Keratinocyte (primary cell): Measurements from ENCODE around the gene SUV39H1. TPM values are rescaled to one million over a fixed set of nuclear protein-coding genes. Genes with fewer than 3 reads are reported as not detected.
"Not testable (repeated sequence)": the region's sequence is repeated elsewhere in the genome, so short reads cannot be mapped to it uniquely, and the experiment has no call there.

Experiments used
- DNase-seq: peaks from one replicate; pipeline ENCODE4 v3.0.0-alpha.2; 2011; ENCODE audit warnings: low read depth, missing footprints, low spot score
- FAIRE-seq: peaks from 2 replicates; lab custom pipeline; 2011; peaks lifted over from hg19 to GRCh38; lab: Jason Lieb, UNC
- H2AFZ ChIP-seq: 2 replicates; pipeline ENCODE4 v1.6.0; 2012; ENCODE audit warnings: low read length, control low read depth, inconsistent platforms; ENCODE audit not compliant: control insufficient read depth
- H3K27ac ChIP-seq: 2 replicates; pipeline ENCODE4 v1.5.1; 2011; ENCODE audit warnings: low read length; ENCODE audit not compliant: control insufficient read depth, insufficient read depth
- H3K27me3 ChIP-seq: 3 replicates; pipeline ENCODE4 v1.6.0; 2011; ENCODE audit warnings: low read length; ENCODE audit not compliant: control insufficient read depth, insufficient read depth; ENCODE audit errors: extremely low read depth
- H3K36me3 ChIP-seq, 2 experiments: 2 replicates in 1 of 2; 3 replicates in 1 of 2; pipeline ENCODE4 v1.5.1; 2011; ENCODE audit warnings: low read length in 2 of 2, mild to moderate bottlenecking in 1 of 2; ENCODE audit not compliant: control insufficient read depth in 2 of 2, insufficient read depth in 2 of 2; ENCODE audit errors: extremely low read depth in 1 of 2
- H3K4me1 ChIP-seq: 3 replicates; pipeline ENCODE4 v1.5.1; 2011; ENCODE audit warnings: low read length; ENCODE audit not compliant: control insufficient read depth, insufficient read depth; ENCODE audit errors: extremely low read depth
- H3K4me2 ChIP-seq: 3 replicates; pipeline ENCODE4 v1.6.0; 2011; ENCODE audit warnings: low read depth, low read length; ENCODE audit not compliant: control insufficient read depth, insufficient read depth; ENCODE audit errors: extremely low read depth
- H3K4me3 ChIP-seq, 3 experiments: fragments of 200-600 bp in 1 of 3; sonication (generic) in 1 of 3; 2 replicates in 2 of 3; 3 replicates in 1 of 3; pipeline ENCODE4 v1.5.1; 2011 to 2016; ENCODE audit warnings: low read length in 3 of 3, mild to moderate bottlenecking in 3 of 3, control low read depth in 2 of 3, inconsistent platforms in 1 of 3, low read depth in 1 of 3, mixed read lengths in 1 of 3, mixed run types in 1 of 3, moderate library complexity in 1 of 3; ENCODE audit not compliant: control insufficient read depth in 2 of 3, insufficient read depth in 2 of 3; ENCODE audit errors: extremely low read depth in 1 of 3
- H3K79me2 ChIP-seq: 2 replicates; pipeline ENCODE4 v1.6.0; 2012; ENCODE audit warnings: low read length; ENCODE audit not compliant: control insufficient read depth, insufficient read depth
- H3K9ac ChIP-seq: 3 replicates; pipeline ENCODE4 v1.6.0; 2011; ENCODE audit warnings: low read length; ENCODE audit not compliant: control insufficient read depth, insufficient read depth; ENCODE audit errors: extremely low read depth
- H3K9me1 ChIP-seq: 3 replicates; pipeline ENCODE4 v1.6.0; 2011; ENCODE audit warnings: low read length; ENCODE audit not compliant: control insufficient read depth, insufficient read depth; ENCODE audit errors: extremely low read depth
- H3K9me3 ChIP-seq: 2 replicates; pipeline ENCODE4 v1.5.1; 2012; ENCODE audit warnings: low read depth, low read length; ENCODE audit not compliant: control insufficient read depth
- H4K20me1 ChIP-seq: 3 replicates; pipeline ENCODE4 v1.6.0; 2011; ENCODE audit warnings: low read length; ENCODE audit not compliant: control insufficient read depth, insufficient read depth; ENCODE audit errors: extremely low read depth
- CTCF ChIP-seq, 3 experiments: IDR thresholded peaks in 1 of 3; conservative IDR thresholded peaks in 1 of 3; optimal IDR thresholded peaks in 1 of 3; 2 replicates in 2 of 3; 3 replicates in 1 of 3; pipeline versions ENCODE3 to v1.5.1; 2011; ENCODE audit warnings: low read length in 3 of 3, mild to moderate bottlenecking in 3 of 3, moderate library complexity in 2 of 3, control low read depth in 1 of 3, inconsistent platforms in 1 of 3; ENCODE audit not compliant: insufficient read depth in 2 of 3; ENCODE audit errors: extremely low read depth in 1 of 3
- EZH2 ChIP-seq: IDR thresholded peaks from one replicate; pipeline ENCODE4 v1.6.1; 2012; ENCODE audit warnings: inconsistent platforms, mild to moderate bottlenecking, low read length, moderate library complexity
- dilution Hi-C: fragments of 300-500 bp; cut with MboI; formaldehyde crosslinking; loops from one replicate; pipeline ENCODE4 v1.7.0; 2020; ENCODE audit warnings: low sequenced_read_pairs; ENCODE audit not compliant: extremely low pct_ligation_motif_present
- polyA plus RNA-seq, 5 experiments: library from polyadenylated mRNA; depleted of rRNA in 3 of 5; stranded (reverse) in 3 of 5; stranded (forward) in 1 of 5; unstranded in 1 of 5; fragments of >200 nt; gene quantifications; 1 replicate in 1 of 5; 2 replicates in 3 of 5; 3 replicates in 1 of 5; pipeline versions ENCODE4 v1.2.1 to v1.2.3, GENCODE V29; 2011 to 2012; ENCODE audit warnings: missing spikeins in 2 of 5, low read depth in 1 of 5, low replicate concordance in 1 of 5

Gene SUV39H1
- polyA plus RNA-seq, 1 donor (not counting 4 experiments of a cell fraction or from before 2014, with no cell fraction given): 4.9 TPM

- Histone ChIP-seq H3K9me1 (no peaks in the 10 kb centered on the region), H3K9me3 (no peaks in the 10 kb centered on the region), H2AFZ (no peak overlapping the region), H3K36me3 (no peaks in the 10 kb centered on the region), H3K9ac (no peak overlapping the region), H3K27me3 (no peaks in the 10 kb centered on the region), H3K4me1 (no peaks in the 10 kb centered on the region), H3K4me3 (no peak overlapping the region), H3K4me2 (no peak overlapping the region), H4K20me1 (no peaks in the 10 kb centered on the region), H3K79me2 (no peaks in the 10 kb centered on the region), H3K27ac (no peak overlapping the region)
- DNase-seq: no peak
- no peak for TF ChIP-seq CTCF (optimal IDR thresholded peaks at IDR 0.05 in 1 of 3, IDR thresholded peaks at IDR 0.05 in 1 of 3, conservative IDR thresholded peaks at IDR 0.05 in 1 of 3; ENCODE audit: extremely low read depth in 1 of 3, insufficient read depth in 2 of 3, low read length in 3 of 3)
- no peak for TF ChIP-seq EZH2
- dilution Hi-C loops: no loop called here
- no peak for FAIRE-seq
Measured at GRCh38 chrX:48689208-48689920, 7.2 kb upstream of the SUV39H1 start.

GRCh38 chrX:48691746-48692145, 4.8 kb upstream of the SUV39H1 start:
- H3K4me3 ChIP-seq, H3K27me3 ChIP-seq, H3K9me1 ChIP-seq, H3K36me3 ChIP-seq, dilution Hi-C loops, H3K4me1 ChIP-seq, FAIRE-seq, H4K20me1 ChIP-seq, H3K79me2 ChIP-seq, H3K27ac ChIP-seq, H2AFZ ChIP-seq, H3K9ac ChIP-seq, H3K4me2 ChIP-seq, DNase-seq, H3K9me3 ChIP-seq: not testable (repeated sequence)
